ENCODE results near the gene HELZ2.

GRCh38 chr20:63552481-63553249, 21.4 kb downstream of the HELZ2 start:
- no peak for TF ChIP-seq POLR2AphosphoS5 (IDR thresholded peaks at IDR 0.05; ENCODE audit: low read depth, low read length)
- TF ChIP-seq SIN3A (IDR thresholded peaks at IDR 0.05; ENCODE audit: borderline replicate concordance, low read depth, low read length): no peak
- TF ChIP-seq EP300 (IDR thresholded peaks at IDR 0.05; ENCODE audit: borderline replicate concordance in 1 of 2, low read depth in 1 of 2, low read length in 1 of 2): no peak
- no peak for TF ChIP-seq TAF1 (IDR thresholded peaks at IDR 0.05; ENCODE audit: borderline replicate concordance, low read depth, low read length)
- TF ChIP-seq CTCF (IDR thresholded peaks at IDR 0.05): no peak

All from SK-N-SH (cell line).